GM19468 (cell line): ENCODE data around the gene ZBTB47.

ENCODE experiments used
- ATAC-seq: cut with Tn5 transposase; IDR thresholded peaks from one replicate; pipeline ENCODE4 v1.9.1; 2021; ENCODE audit warnings: mild to moderate bottlenecking, moderate library complexity, moderate number of reproducible peaks; ENCODE audit not compliant: unreplicated experiment; ENCODE audit errors: extremely low read depth

ZBTB47 gene

GRCh38 chr3:42653560-42654330, at the start of gene ZBTB47:
ZBTB47 (plus strand) TSS chr3:42653697; CDS start chr3:42658356, 4,659 bp downstream.
- ATAC-seq, result no peak

GRCh38 chr3:42605546-42606173, 47.8 kb upstream of the ZBTB47 start:
- no peak for ATAC-seq

- no peak for ATAC-seq
Observed at GRCh38 chr3:42608581-42608980, 44.9 kb upstream of the ZBTB47 start.

GRCh38 chr3:42610976-42611375, 42.5 kb upstream of the ZBTB47 start:
- ATAC-seq, result no peak

- no peak for ATAC-seq
Observed at GRCh38 chr3:42612217-42612616, 41.3 kb upstream of the ZBTB47 start.

- no peak for ATAC-seq
Observed at GRCh38 chr3:42612928-42613327, 40.6 kb upstream of the ZBTB47 start.

GRCh38 chr3:42613462-42613861, 40.0 kb upstream of the ZBTB47 start:
- no peak for ATAC-seq

- no peak for ATAC-seq
Observed at GRCh38 chr3:42631620-42632019, 21.9 kb upstream of the ZBTB47 start.

GRCh38 chr3:42632146-42632545, 21.4 kb upstream of the ZBTB47 start:
- ATAC-seq, result no peak

- no peak for ATAC-seq
Observed at GRCh38 chr3:42633544-42633943, 20.0 kb upstream of the ZBTB47 start.

GRCh38 chr3:42635111-42635510, 18.4 kb upstream of the ZBTB47 start:
- ATAC-seq, result no peak

GRCh38 chr3:42637001-42637400, 16.5 kb upstream of the ZBTB47 start:
- no peak for ATAC-seq

- ATAC-seq, result no peak
Observed at GRCh38 chr3:42638339-42638842, 15.1 kb upstream of the ZBTB47 start.

GRCh38 chr3:42639192-42639591, 14.3 kb upstream of the ZBTB47 start:
- no peak for ATAC-seq

GRCh38 chr3:42640129-42640528, 13.4 kb upstream of the ZBTB47 start:
- ATAC-seq, result no peak

GRCh38 chr3:42640771-42641370, 12.6 kb upstream of the ZBTB47 start:
- ATAC-seq, result no peak

- no peak for ATAC-seq
Observed at GRCh38 chr3:42647821-42648459, 5.6 kb upstream of the ZBTB47 start.

- no peak for ATAC-seq
Observed at GRCh38 chr3:42649006-42649405, 4.5 kb upstream of the ZBTB47 start.

GRCh38 chr3:42649783-42650182, 3.7 kb upstream of the ZBTB47 start:
- ATAC-seq, result no peak

GRCh38 chr3:42651248-42652091, 2.0 kb upstream of the ZBTB47 start:
- no peak for ATAC-seq
